ENCODE results near the gene PIEZO2.

GRCh38 chr18:10771053-10771709, 378.2 kb downstream of the PIEZO2 start:
- TF ChIP-seq POLR2AphosphoS5 (IDR thresholded peaks at IDR 0.05) = no peak
- no peak for TF ChIP-seq CTCF (IDR thresholded peaks at IDR 0.05; ENCODE audit: poor library complexity, severe bottlenecking)
- no peak for TF ChIP-seq RAD21 (conservative IDR thresholded peaks at IDR 0.05)
- no peak for TF ChIP-seq REST (IDR thresholded peaks at IDR 0.05; ENCODE audit: borderline replicate concordance)
- no peak for TF ChIP-seq EZH2 (IDR thresholded peaks at IDR 0.05; ENCODE audit: borderline replicate concordance, insufficient read depth, low read length, poor library complexity, severe bottlenecking)
- no peak for TF ChIP-seq SMC3 (conservative IDR thresholded peaks at IDR 0.05; ENCODE audit: poor library complexity)
- TF ChIP-seq MXI1 (conservative IDR thresholded peaks at IDR 0.05; ENCODE audit: poor library complexity, severe bottlenecking) = no peak
- no peak for TF ChIP-seq TAF1 (IDR thresholded peaks at IDR 0.05; ENCODE audit: low read depth)
- no peak for TF ChIP-seq EP300 (conservative IDR thresholded peaks at IDR 0.05; ENCODE audit: poor library complexity, severe bottlenecking)
